Smooth muscle cell (in vitro differentiated cells): ENCODE data around the gene SKIL. TPM values are rescaled to one million over a fixed set of nuclear protein-coding genes. Genes with fewer than 3 reads are reported as not detected.

ENCODE experiments used
- DNase-seq: peaks from one replicate; lab custom pipeline; 2025; ENCODE audit not compliant: unreplicated experiment; lab: John Stamatoyannopoulos, UW
- H2AFZ ChIP-seq: fragments of 200-600 bp; sonication (generic); 2 replicates; pipeline ENCODE4 v1.6.0; 2016; ENCODE audit warnings: antibody characterized with exemption, low read depth, mild to moderate bottlenecking
- H3F3A ChIP-seq: fragments of 200-600 bp; sonication (generic); 2 replicates; pipeline ENCODE4 v1.6.0; 2017; ENCODE audit warnings: antibody characterized with exemption, low read depth
- H3K27ac ChIP-seq: fragments of 200-600 bp; sonication (generic); 2 replicates; pipeline ENCODE4 v1.5.1; 2016; ENCODE audit warnings: low read depth, mild to moderate bottlenecking
- H3K27me3 ChIP-seq: fragments of 200-600 bp; sonication (generic); 2 replicates; pipeline ENCODE4 v1.6.1; 2016; ENCODE audit warnings: low read depth, mild to moderate bottlenecking
- H3K36me3 ChIP-seq: fragments of 200-600 bp; sonication (generic); 2 replicates; pipeline ENCODE4 v1.5.1; 2016; ENCODE audit warnings: low read depth
- H3K4me1 ChIP-seq: fragments of 200-600 bp; sonication (generic); 2 replicates; pipeline ENCODE4 v1.5.1; 2016; ENCODE audit warnings: low read depth
- H3K4me2 ChIP-seq: fragments of 200-600 bp; sonication (generic); 2 replicates; pipeline ENCODE4 v1.6.0; 2016; ENCODE audit warnings: mild to moderate bottlenecking
- H3K4me3 ChIP-seq: fragments of 200-600 bp; sonication (generic); 2 replicates; pipeline ENCODE4 v1.5.1; 2016; ENCODE audit warnings: mild to moderate bottlenecking
- H3K79me2 ChIP-seq: fragments of 200-600 bp; sonication (generic); 2 replicates; pipeline ENCODE4 v1.6.0; 2016; ENCODE audit warnings: low read depth, mild to moderate bottlenecking
- H3K9ac ChIP-seq: fragments of 200-600 bp; sonication (generic); 2 replicates; pipeline ENCODE4 v1.6.0; 2016; ENCODE audit warnings: low read depth
- H3K9me3 ChIP-seq: fragments of 200-600 bp; sonication (generic); replicated peaks from 2 replicates; pipeline ENCODE4 v1.5.1; 2016; ENCODE audit warnings: low read depth
- H4K20me1 ChIP-seq: fragments of 200-600 bp; sonication (generic); 2 replicates; pipeline ENCODE4 v1.6.0; 2016; ENCODE audit warnings: low read depth
- WGBS: methylation state at CpG from one replicate; pipeline ENCODE4 v1.1.7; 2016; ENCODE audit warnings: low lambda C conversion rate; 5-methylcytosine and 5-hydroxymethylcytosine counted together
- polyA plus RNA-seq: library from polyadenylated mRNA; unstranded; fragments of >200 nt; fragmentation: Nextera tagmentation; extraction: Ambion mirVana; gene quantifications from 2 replicates; pipeline ENCODE4 v1.2.1, GENCODE V29; 2016
- total RNA-seq: library from RNA; depleted of rRNA; stranded (reverse); fragments of >200 nt; gene quantifications from 2 replicates; pipeline ENCODE4 v1.2.3, GENCODE V29; 2014
- TF ChIP-seq, protein P1 (sequence below): fragments of 200-600 bp; sonication (generic); IDR thresholded peaks from 2 replicates; pipeline ENCODE4 v1.5.1; 2017; ENCODE audit warnings: borderline replicate concordance, mild to moderate bottlenecking, antibody characterized with exemption; ENCODE audit not compliant: insufficient read depth, poor library complexity, severe bottlenecking

The SKIL gene
- total and polyA plus RNA-seq, 2 experiments from 2014 or later = 22.0 to 167 TPM

DNA sequence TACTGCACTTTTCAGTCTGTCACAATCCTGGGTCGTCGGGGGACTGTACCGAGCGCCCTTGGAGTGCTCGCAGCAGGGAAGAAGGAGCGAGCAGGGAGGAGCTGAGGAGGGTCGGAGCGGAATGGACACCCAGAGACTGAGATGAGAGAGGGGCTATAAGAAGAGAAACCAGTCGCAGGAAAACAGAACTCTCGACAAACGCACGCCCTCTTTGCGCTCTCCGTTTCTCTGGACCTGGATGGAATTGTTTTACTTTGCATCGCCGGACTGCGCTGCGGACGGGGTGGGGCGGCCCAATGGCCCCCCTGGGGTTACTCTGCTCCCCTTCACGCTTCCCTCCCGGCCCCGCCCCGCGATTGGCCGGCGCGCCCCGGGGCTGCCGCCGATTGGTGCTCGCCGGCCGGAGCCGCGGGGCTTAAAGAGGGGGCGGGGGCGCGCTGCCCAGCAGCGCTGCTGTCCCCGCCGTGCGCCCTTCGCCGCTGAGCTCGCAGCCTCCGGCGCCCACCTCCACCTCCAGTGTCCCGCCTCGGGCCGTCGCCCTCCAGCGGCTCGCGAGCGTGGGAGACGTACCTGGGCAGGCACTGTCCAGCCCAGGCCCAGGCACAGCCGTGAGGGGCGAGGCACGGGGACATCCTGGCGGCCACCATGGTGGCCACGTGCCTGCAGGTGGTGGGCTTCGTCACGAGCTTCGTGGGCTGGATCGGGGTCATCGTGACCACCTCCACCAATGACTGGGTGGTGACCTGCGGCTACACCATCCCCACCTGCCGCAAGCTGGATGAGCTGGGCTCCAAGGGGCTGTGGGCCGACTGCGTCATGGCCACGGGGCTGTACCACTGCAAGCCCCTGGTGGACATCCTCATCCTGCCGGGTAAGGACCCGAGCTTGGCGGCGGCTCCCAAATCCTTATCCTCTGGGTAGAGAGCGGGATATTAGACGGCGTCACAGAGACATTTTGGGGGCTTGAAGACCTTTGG lies 61.2 kb downstream of the SKIL start, which contains the start of gene CLDN11:
Gene CLDN11 (plus strand): TSS at position 447 of the 977 bp plus-strand sequence. CDS start 199 bp downstream, at position 646.
- WGBS = 17% methylated on average over 51 of the region's 79 CpGs
- Histone ChIP-seq H3K4me3 (peak within 1 kb of the TSS; percentile 49), H3K79me2 (no peaks in the 10 kb centered on the region), H2AFZ (peak within 1 kb of the TSS; percentile 13), H3K27ac (no peak within 1 kb of the TSS), H3F3A (peaks cover 11% of the 10 kb centered on the region), H3K4me1 (no peaks in the 10 kb centered on the region), H3K27me3 (peaks cover 32% of the 10 kb centered on the region), H4K20me1 (no peaks in the 10 kb centered on the region), H3K36me3 (no peaks in the 10 kb centered on the region), H3K4me2 (peak within 1 kb of the TSS; percentile 86), H3K9ac (no peak within 1 kb of the TSS), H3K9me3 (no peaks in the 10 kb centered on the region)
- DNase-seq = no peak
- TF ChIP-seq, protein P1, sequence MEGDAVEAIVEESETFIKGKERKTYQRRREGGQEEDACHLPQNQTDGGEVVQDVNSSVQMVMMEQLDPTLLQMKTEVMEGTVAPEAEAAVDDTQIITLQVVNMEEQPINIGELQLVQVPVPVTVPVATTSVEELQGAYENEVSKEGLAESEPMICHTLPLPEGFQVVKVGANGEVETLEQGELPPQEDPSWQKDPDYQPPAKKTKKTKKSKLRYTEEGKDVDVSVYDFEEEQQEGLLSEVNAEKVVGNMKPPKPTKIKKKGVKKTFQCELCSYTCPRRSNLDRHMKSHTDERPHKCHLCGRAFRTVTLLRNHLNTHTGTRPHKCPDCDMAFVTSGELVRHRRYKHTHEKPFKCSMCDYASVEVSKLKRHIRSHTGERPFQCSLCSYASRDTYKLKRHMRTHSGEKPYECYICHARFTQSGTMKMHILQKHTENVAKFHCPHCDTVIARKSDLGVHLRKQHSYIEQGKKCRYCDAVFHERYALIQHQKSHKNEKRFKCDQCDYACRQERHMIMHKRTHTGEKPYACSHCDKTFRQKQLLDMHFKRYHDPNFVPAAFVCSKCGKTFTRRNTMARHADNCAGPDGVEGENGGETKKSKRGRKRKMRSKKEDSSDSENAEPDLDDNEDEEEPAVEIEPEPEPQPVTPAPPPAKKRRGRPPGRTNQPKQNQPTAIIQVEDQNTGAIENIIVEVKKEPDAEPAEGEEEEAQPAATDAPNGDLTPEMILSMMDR = no peak

DNA sequence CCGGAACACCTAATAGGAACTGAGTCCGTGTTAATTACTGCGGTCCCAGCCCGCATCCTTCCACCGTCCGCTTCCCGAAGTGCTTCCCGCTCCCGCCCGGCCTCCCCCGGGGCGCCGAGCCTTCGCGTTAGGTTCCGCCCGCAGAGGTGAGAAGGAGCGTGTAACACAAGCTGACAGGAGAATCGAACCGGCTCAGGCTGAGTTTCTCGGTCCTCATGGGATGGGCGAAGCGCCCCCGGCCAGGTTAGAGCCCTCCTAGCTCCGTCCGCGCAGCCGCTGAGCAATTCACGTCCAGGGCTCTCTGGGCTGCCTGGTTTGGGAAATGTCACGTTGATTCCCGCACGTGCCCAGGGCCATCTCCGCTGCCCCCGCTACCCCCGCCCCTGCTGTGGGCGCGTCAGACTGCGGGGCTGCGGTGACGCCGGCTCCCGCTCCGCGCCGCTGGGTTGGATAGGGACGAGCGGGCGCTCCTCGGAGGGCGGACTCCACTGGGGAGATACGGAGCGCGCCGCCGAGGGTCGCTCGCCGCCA lies 62.1 kb downstream of the SKIL start:
- Histone ChIP-seq H3K9ac (no peak overlapping the region), H3K4me1 (no peaks in the 10 kb centered on the region), H3F3A (peaks cover 9% of the 10 kb centered on the region), H3K9me3 (no peaks in the 10 kb centered on the region), H3K4me2 (peak overlapping the region; percentile 86), H3K27ac (no peak overlapping the region), H3K79me2 (no peaks in the 10 kb centered on the region), H2AFZ (peak overlapping the region; percentile 13), H3K4me3 (peak overlapping the region; percentile 49), H3K36me3 (no peaks in the 10 kb centered on the region), H3K27me3 (peaks cover 32% of the 10 kb centered on the region), H4K20me1 (no peaks in the 10 kb centered on the region)
- DNase-seq = no peak
- TF ChIP-seq, protein P1 = no peak
- WGBS = 5% methylated on average over 53 of the region's 58 CpGs

DNA sequence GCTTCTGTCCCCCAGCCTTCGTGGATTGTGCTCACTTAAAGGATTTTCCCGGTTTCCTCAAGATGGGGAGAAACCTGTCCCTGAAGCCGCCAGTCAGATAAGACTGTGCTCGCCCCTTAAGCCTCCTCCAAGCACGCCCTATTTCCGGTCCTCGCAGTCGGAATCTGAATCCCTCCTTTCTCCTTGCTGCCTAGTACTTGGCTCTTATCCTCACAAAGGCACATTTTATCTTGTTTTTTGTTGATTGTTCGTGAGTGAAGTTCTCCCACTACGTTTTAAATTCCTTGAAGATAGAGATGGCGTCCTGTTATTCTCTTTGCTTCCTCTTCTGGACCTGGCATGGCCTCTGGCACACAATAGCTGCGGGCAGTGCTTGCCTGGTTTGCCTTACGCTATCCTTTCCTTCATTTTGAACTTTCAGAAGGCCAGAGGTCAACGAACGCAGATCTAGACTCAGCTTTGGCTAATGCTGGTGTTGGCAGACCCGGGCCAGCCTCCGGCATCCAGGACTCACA lies 62.8 kb downstream of the SKIL start:
- Histone ChIP-seq H2AFZ (no peak overlapping the region), H3K27me3 (peaks cover 32% of the 10 kb centered on the region), H3K4me1 (no peaks in the 10 kb centered on the region), H3K27ac (no peak overlapping the region), H3K9ac (no peak overlapping the region), H3K4me3 (peak overlapping the region; percentile 49), H4K20me1 (no peaks in the 10 kb centered on the region), H3K4me2 (peak overlapping the region; percentile 86), H3K79me2 (no peaks in the 10 kb centered on the region), H3F3A (peaks cover 9% of the 10 kb centered on the region), H3K9me3 (no peaks in the 10 kb centered on the region), H3K36me3 (no peaks in the 10 kb centered on the region)
- WGBS = 47% methylated on average over 17 of the region's 17 CpGs
- DNase-seq = no peak
- TF ChIP-seq, protein P1 = no peak
